H9 (cell line): ENCODE data around the gene BOD1L2. TPM values are rescaled to one million over a fixed set of nuclear protein-coding genes. Genes with fewer than 3 reads are reported as not detected.

Experiments used
- DNase-seq: peaks from one replicate; pipeline ENCODE4 v3.0.0-alpha.2; 2017
- H2AFZ ChIP-seq: one replicate; pipeline ENCODE4 v1.6.1; 2013; ENCODE audit warnings: mild to moderate bottlenecking, low read length, control low read depth, moderate library complexity
- H2AK5ac ChIP-seq: 2 replicates; pipeline ENCODE4 v1.6.1; 2013; ENCODE audit warnings: low read length, control low read depth, mixed read lengths; ENCODE audit not compliant: insufficient read length
- H2BK120ac ChIP-seq: one replicate; pipeline ENCODE4 v1.6.1; 2013; ENCODE audit warnings: low read depth, mild to moderate bottlenecking, low read length, control low read depth, inconsistent platforms; ENCODE audit not compliant: poor library complexity, severe bottlenecking
- H2BK12ac ChIP-seq: 2 replicates; pipeline ENCODE4 v1.6.1; 2013; ENCODE audit warnings: low read length, control low read depth, mixed read lengths, low read depth; ENCODE audit not compliant: insufficient read length
- H2BK15ac ChIP-seq: 2 replicates; pipeline ENCODE4 v1.6.1; 2013; ENCODE audit warnings: low read depth, low read length, control low read depth
- H2BK20ac ChIP-seq: one replicate; pipeline ENCODE4 v1.6.1; 2013; ENCODE audit warnings: low read depth, mild to moderate bottlenecking, low read length, control low read depth, inconsistent platforms; ENCODE audit not compliant: poor library complexity, severe bottlenecking
- H2BK5ac ChIP-seq: 2 replicates; pipeline ENCODE4 v1.6.1; 2013; ENCODE audit warnings: low read length, control low read depth, mixed read lengths; ENCODE audit not compliant: insufficient read length
- H3K14ac ChIP-seq: 2 replicates; pipeline ENCODE4 v1.6.1; 2013; ENCODE audit warnings: low read length, control low read depth; ENCODE audit not compliant: insufficient read depth
- H3K18ac ChIP-seq: 2 replicates; pipeline ENCODE4 v1.6.1; 2013; ENCODE audit warnings: low read depth, mild to moderate bottlenecking, mixed read lengths, low read length, control low read depth; ENCODE audit not compliant: insufficient read length
- H3K23ac ChIP-seq: 2 replicates; pipeline ENCODE4 v1.6.1; 2013; ENCODE audit warnings: low read length, control low read depth, mixed read lengths, low read depth; ENCODE audit not compliant: insufficient read length
- H3K23me2 ChIP-seq: 2 replicates; pipeline ENCODE4 v1.6.1; 2013; ENCODE audit warnings: low read depth, mild to moderate bottlenecking, mixed read lengths, low read length, control low read depth; ENCODE audit not compliant: insufficient read length, poor library complexity, severe bottlenecking
- H3K27ac ChIP-seq: 2 replicates; pipeline ENCODE4 v1.5.1; 2013; ENCODE audit warnings: low read length, control low read depth, mixed read lengths, low read depth; ENCODE audit not compliant: insufficient read length
- H3K27me3 ChIP-seq: 2 replicates; pipeline ENCODE4 v1.6.1; 2013; ENCODE audit warnings: low read length, control low read depth, inconsistent platforms; ENCODE audit not compliant: insufficient read depth
- H3K4ac ChIP-seq: 2 replicates; pipeline ENCODE4 v1.6.1; 2013; ENCODE audit warnings: low read depth, mild to moderate bottlenecking, control low read depth, inconsistent platforms, low read length, moderate library complexity
- H3K4me1 ChIP-seq: 2 replicates; pipeline ENCODE4 v1.6.1; 2013; ENCODE audit warnings: low read length, control low read depth, inconsistent platforms; ENCODE audit not compliant: insufficient read depth
- H3K4me2 ChIP-seq: 2 replicates; pipeline ENCODE4 v1.6.1; 2013; ENCODE audit warnings: low read length, control low read depth, mixed read lengths; ENCODE audit not compliant: insufficient read length, insufficient read depth
- H3K56ac ChIP-seq: 2 replicates; pipeline ENCODE4 v1.6.1; 2013; ENCODE audit warnings: low read depth, mild to moderate bottlenecking, mixed read lengths, low read length, control low read depth; ENCODE audit not compliant: insufficient read length
- H3K79me1 ChIP-seq: 2 replicates; pipeline ENCODE4 v1.6.1; 2013; ENCODE audit warnings: low read depth, mild to moderate bottlenecking, moderate library complexity, low read length, control low read depth, inconsistent platforms; ENCODE audit not compliant: insufficient read depth, poor library complexity, severe bottlenecking
- H3K79me2 ChIP-seq: 2 replicates; pipeline ENCODE4 v1.6.1; 2013; ENCODE audit warnings: low read length, control low read depth, inconsistent platforms; ENCODE audit not compliant: insufficient read depth
- H3K9ac ChIP-seq: 2 replicates; pipeline ENCODE4 v1.6.1; 2013; ENCODE audit warnings: low read length, control low read depth, mixed read lengths; ENCODE audit not compliant: insufficient read length; ENCODE audit errors: extremely low read depth
- H3K9me3 ChIP-seq: one replicate; pipeline ENCODE4 v1.6.1; 2013; ENCODE audit warnings: low read depth, low read length, inconsistent platforms; ENCODE audit not compliant: control insufficient read depth
- H3T11ph ChIP-seq: one replicate; pipeline ENCODE4 v1.6.1; 2013; ENCODE audit warnings: mild to moderate bottlenecking, low read length, control low read depth, inconsistent platforms
- H4K20me1 ChIP-seq: one replicate; pipeline ENCODE4 v1.6.1; 2013; ENCODE audit not compliant: control insufficient read depth, insufficient read length, insufficient read depth
- H4K5ac ChIP-seq: 2 replicates; pipeline ENCODE4 v1.6.1; 2013; ENCODE audit warnings: low read depth, mild to moderate bottlenecking, mixed read lengths, low read length, control low read depth; ENCODE audit not compliant: insufficient read length
- H4K8ac ChIP-seq: replicated peaks from 2 replicates; pipeline ENCODE4 v1.6.1; 2013; ENCODE audit warnings: low read length, control low read depth, mixed read lengths, low read depth; ENCODE audit not compliant: insufficient read length
- H4K91ac ChIP-seq: 2 replicates; pipeline ENCODE4 v1.6.1; 2013; ENCODE audit warnings: low read depth, mild to moderate bottlenecking, moderate library complexity, mixed read lengths, low read length, control low read depth; ENCODE audit not compliant: insufficient read length
- H3K27ac Mint-ChIP-seq, 3 experiments: 2 replicates in 2 of 3; 3 replicates in 1 of 3; pipeline ENCODE4 v1.8.0; 2020 to 2021; ENCODE audit warnings: mixed read lengths in 3 of 3, mild to moderate bottlenecking in 1 of 3, moderate library complexity in 1 of 3
- H3K27me3 Mint-ChIP-seq: 2 replicates; pipeline ENCODE4 v1.8.0; 2021; ENCODE audit warnings: low read depth, mild to moderate bottlenecking, moderate library complexity, mixed read lengths
- H3K36me3 Mint-ChIP-seq, 3 experiments: 2 replicates in 2 of 3; 3 replicates in 1 of 3; pipeline ENCODE4 v1.8.0; 2020 to 2021; ENCODE audit warnings: low read depth in 3 of 3, mixed read lengths in 3 of 3; ENCODE audit not compliant: insufficient read depth in 1 of 3
- H3K4me1 Mint-ChIP-seq, 2 experiments: 2 replicates each; pipeline ENCODE4 v1.8.0; 2020; ENCODE audit warnings: mixed read lengths in 2 of 2
- H3K4me3 Mint-ChIP-seq, 2 experiments: 2 replicates in 1 of 2; 3 replicates in 1 of 2; pipeline ENCODE4 v1.8.0; 2020 to 2021; ENCODE audit warnings: mild to moderate bottlenecking in 2 of 2, mixed read lengths in 2 of 2, moderate library complexity in 1 of 2
- H3K9me3 Mint-ChIP-seq, 2 experiments: 2 replicates in 1 of 2; 3 replicates in 1 of 2; pipeline ENCODE4 v1.8.0; 2020; ENCODE audit warnings: mild to moderate bottlenecking in 2 of 2, mixed read lengths in 2 of 2, moderate library complexity in 1 of 2
- CTCF ChIP-seq: fragments of 200-600 bp; sonication (generic); conservative IDR thresholded peaks from 3 replicates; pipeline ENCODE4 v1.8.0; 2021; ENCODE audit warnings: antibody characterized with exemption, mild to moderate bottlenecking
- WGBS: extraction: QIAGEN DNeasy Blood & Tissue Kit; methylation state at CpG from one replicate; pipeline ENCODE4 v1.1.7; 2013; ENCODE audit warnings: missing lambda C conversion rate, low lambda C conversion rate, mixed read lengths; ENCODE audit not compliant: insufficient read length; ENCODE audit errors: extremely low coverage; 5-methylcytosine and 5-hydroxymethylcytosine counted together
- total RNA-seq: library from RNA; stranded (reverse); gene quantifications from 2 replicates; pipeline ENCODE4 v1.2.1, GENCODE V29; 2021

Gene BOD1L2
- total RNA-seq, 1 experiment from 2014 or later: not detected

DNA sequence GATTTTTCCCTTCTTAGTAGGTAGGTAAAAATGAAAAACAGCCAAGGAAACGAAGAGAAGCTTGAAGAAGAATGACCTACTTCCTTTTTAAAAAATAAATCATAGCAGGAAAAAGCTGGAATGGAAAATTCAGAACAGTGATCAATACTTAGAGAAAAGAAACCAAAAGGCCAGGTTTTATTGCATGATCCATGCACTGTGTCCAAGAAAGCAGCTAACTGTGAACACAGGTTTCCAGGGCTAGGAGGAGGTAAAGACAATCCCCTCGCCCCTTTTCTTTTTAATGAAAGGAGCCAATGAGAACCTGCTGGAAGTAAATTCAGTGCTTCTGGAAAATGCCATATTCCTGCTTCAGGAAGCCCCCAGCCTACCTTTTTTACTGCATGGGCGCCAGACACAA is 47.2 kb downstream of the BOD1L2 start:
- Histone ChIP-seq H3K56ac (no peak overlapping the region), H3K27ac (no peak overlapping the region), H2AFZ (no peak overlapping the region), H3K4me1 (no peaks in the 10 kb centered on the region), H3K4me2 (no peak overlapping the region), H4K20me1 (no peaks in the 10 kb centered on the region), H3K79me2 (no peaks in the 10 kb centered on the region), H3K23ac (no peak overlapping the region), H3K14ac (no peak overlapping the region), H2BK12ac (no peak overlapping the region), H2AK5ac (no peak overlapping the region), H2BK15ac (no peak overlapping the region), H3T11ph (no peak overlapping the region), H3K23me2 (no peaks in the 10 kb centered on the region), H3K79me1 (no peaks in the 10 kb centered on the region), H3K4ac (no peak overlapping the region), H2BK120ac (no peak overlapping the region), H4K5ac (no peak overlapping the region), H3K18ac (no peak overlapping the region), H3K9me3 (no peaks in the 10 kb centered on the region), H2BK5ac (no peak overlapping the region), H2BK20ac (no peak overlapping the region), H4K91ac (no peak overlapping the region), H3K27me3 (no peaks in the 10 kb centered on the region), H4K8ac (no peak overlapping the region), H3K9ac (no peak overlapping the region)
- Mint-ChIP-seq H3K36me3 (no peaks in the 10 kb centered on the region), H3K9me3 (no peaks in the 10 kb centered on the region; a peak in 1 of 5 replicates), H3K27ac (no peak overlapping the region), H3K4me3 (no peak overlapping the region; a peak in 1 of 5 replicates), H3K27me3 (no peaks in the 10 kb centered on the region; the same call in 1 of the 2 replicates), H3K4me1 (no peaks in the 10 kb centered on the region)
- DNase-seq: no peak
- TF ChIP-seq CTCF: no peak
- WGBS: no CpG with 5 or more reads among the region's 3 CpGs
